Peyer's patch (tissue), 4 donors: ENCODE results near the gene RBM34.

Source experiments
- CTCF ChIP-seq, 6 experiments: fragments of 450-650 bp in 4 of 6; fragments of 200-600 bp in 2 of 6; sonication (generic) in 1 of 6; IDR thresholded peaks; one replicate each; pipeline ENCODE4 v1.5.1; 2017 to 2019; ENCODE audit warnings: antibody characterized with exemption in 6 of 6, mild to moderate bottlenecking in 3 of 6, moderate library complexity in 1 of 6
- POLR2A ChIP-seq, 2 donors: fragments of 450-650 bp; IDR thresholded peaks; one replicate each; pipeline ENCODE4 v1.5.1; 2017; ENCODE audit warnings: antibody characterized with exemption in 2 of 2, mild to moderate bottlenecking in 2 of 2, moderate library complexity in 2 of 2

GRCh38 chr1:235187316-235187715 is 26.3 kb upstream of the RBM34 start:
- TF ChIP-seq CTCF (IDR thresholded peaks at IDR 0.05) (no peak), POLR2A (IDR thresholded peaks at IDR 0.05) (no peak)
